Activated naive CD4-positive, alpha-beta T cell treated with anti-CD3 and anti-CD28 coated beads, Interleukin-2, amount 10 ng/mL, durations not matched to agents 7 days and 5 days (primary cell): ENCODE data around the gene CDK18.

ENCODE experiments used
- CTCF ChIA-PET: fragments of 350-600 bp; sonication (Branson Sonifier 250); formaldehyde crosslinking; loops from one replicate; lab custom pipeline; 2021; ENCODE audit warnings: antibody characterized with exemption; lab: Charles Lee
- DNase-seq: peaks from one replicate; pipeline ENCODE4 v3.0.0-alpha.2; 2020
- H3K27ac Mint-ChIP-seq: one replicate; pipeline ENCODE4 v1.8.0; 2021; ENCODE audit warnings: mild to moderate bottlenecking, moderate library complexity, mixed read lengths
- H3K27me3 Mint-ChIP-seq: one replicate; pipeline ENCODE4 v1.8.0; 2021; ENCODE audit warnings: mild to moderate bottlenecking, mixed read lengths
- H3K36me3 Mint-ChIP-seq: one replicate; pipeline ENCODE4 v1.8.0; 2021; ENCODE audit warnings: mixed read lengths
- H3K4me1 Mint-ChIP-seq: one replicate; pipeline ENCODE4 v1.8.0; 2021; ENCODE audit warnings: mixed read lengths
- H3K4me3 Mint-ChIP-seq: one replicate; pipeline ENCODE4 v1.8.0; 2021; ENCODE audit warnings: mild to moderate bottlenecking, moderate library complexity, mixed read lengths
- H3K9me3 Mint-ChIP-seq: one replicate; pipeline ENCODE4 v1.8.0; 2021; ENCODE audit warnings: mixed read lengths

CDK18 gene

GRCh38 chr1:205515781-205516253, 11.3 kb downstream of the CDK18 start:
- Mint-ChIP-seq H3K27ac (no peak overlapping the region), H3K4me1 (no peaks in the 10 kb centered on the region), H3K9me3 (no peaks in the 10 kb centered on the region), H3K27me3 (peaks cover 7% of the 10 kb centered on the region), H3K4me3 (no peak overlapping the region), H3K36me3 (no peaks in the 10 kb centered on the region)
- no peak for DNase-seq
- CTCF ChIA-PET, result interaction anchor here (1.4 to 1.9 kb wide), 3 partner anchors 9 to 30 kb away, joined by 3 to 14 read pairs (median 5); no protein-coding TSS in a partner anchor

DNA sequence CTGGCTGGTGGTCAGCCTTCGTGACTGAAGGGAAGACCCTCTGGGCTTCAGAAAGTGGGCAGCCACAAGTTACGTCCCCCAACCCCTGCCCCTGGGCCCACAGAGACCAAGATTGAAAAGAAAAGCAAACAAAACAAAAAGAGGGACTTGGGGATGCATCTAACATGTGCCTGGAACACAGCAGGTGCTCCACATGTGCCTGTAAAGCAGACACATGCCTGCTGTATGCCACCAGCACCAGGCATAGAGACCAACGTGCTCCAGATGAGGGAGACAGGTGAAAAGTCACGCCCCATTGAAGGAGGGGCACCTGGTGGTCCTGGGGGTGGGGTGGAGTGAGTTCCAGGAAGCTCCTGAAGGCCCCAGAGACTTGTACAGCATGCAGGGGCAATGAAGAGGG, 11.9 kb downstream of the CDK18 start:
- no peak for DNase-seq
- Mint-ChIP-seq H3K36me3 (no peaks in the 10 kb centered on the region), H3K4me3 (no peak overlapping the region), H3K4me1 (no peaks in the 10 kb centered on the region), H3K27ac (no peak overlapping the region), H3K27me3 (peaks cover 7% of the 10 kb centered on the region), H3K9me3 (no peaks in the 10 kb centered on the region)
- CTCF ChIA-PET, result interaction anchor here (0.8 to 1.9 kb wide), 5 partner anchors 9 to 120 kb away, joined by 3 to 14 read pairs (median 4); no protein-coding TSS in a partner anchor

DNA sequence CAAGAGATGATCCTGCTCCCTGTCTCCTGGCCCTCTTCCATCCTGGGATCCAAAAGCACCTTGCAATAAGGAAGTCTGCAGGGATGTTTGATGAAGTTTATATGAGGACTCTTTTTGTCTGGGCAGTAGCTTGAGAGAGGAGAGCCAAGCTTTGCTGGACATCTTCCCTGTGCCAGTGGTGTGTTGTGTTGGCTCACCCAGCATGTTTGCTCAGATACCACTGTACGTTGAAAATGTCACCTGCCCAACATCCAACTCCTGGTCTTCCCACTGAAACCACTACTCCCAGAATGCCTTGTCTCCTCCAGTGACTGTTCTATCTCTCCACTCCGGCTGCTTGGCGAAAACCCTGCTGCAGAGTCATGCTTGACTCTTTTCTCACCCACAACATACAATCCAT, 12.8 kb downstream of the CDK18 start:
- Mint-ChIP-seq H3K27me3 (peaks cover 7% of the 10 kb centered on the region), H3K36me3 (no peaks in the 10 kb centered on the region), H3K4me3 (no peak overlapping the region), H3K27ac (no peak overlapping the region), H3K9me3 (no peaks in the 10 kb centered on the region), H3K4me1 (no peaks in the 10 kb centered on the region)
- DNase-seq, result no peak
- CTCF ChIA-PET, result interaction anchor here (0.8 to 1.6 kb wide), 3 partner anchors 12 to 121 kb away, joined by 3 to 4 read pairs (median 4); no protein-coding TSS in a partner anchor

DNA sequence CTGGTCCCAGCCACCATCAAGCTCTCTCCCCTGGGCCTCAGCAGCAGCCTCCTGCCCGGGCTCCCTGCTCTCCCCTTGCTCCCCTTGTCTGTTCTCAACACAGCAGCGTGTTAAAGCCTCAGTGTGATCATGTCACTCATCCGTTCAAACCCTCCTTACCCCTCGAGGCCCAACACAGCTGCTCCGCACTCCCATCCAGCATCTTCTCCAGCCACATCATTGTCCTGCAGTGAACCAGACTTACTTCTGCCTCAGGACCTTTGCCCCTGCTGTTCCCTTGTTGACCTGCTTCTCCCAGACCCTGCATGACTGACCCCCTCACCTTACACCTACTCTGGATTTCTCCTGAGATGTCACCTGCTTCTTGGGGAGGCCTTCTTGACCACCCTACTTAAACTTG, 13.3 kb downstream of the CDK18 start:
- H3K4me1 Mint-ChIP-seq, result no peaks in the 10 kb centered on the region
- peaks cover 7% of the 10 kb centered on the region for H3K27me3 Mint-ChIP-seq
- H3K4me3 Mint-ChIP-seq, result no peak overlapping the region
- no peak for DNase-seq
- H3K27ac Mint-ChIP-seq, result no peak overlapping the region
- CTCF ChIA-PET, result interaction anchor here (0.8 to 1.6 kb wide), 2 partner anchors 29 to 121 kb away, joined by 3 to 4 read pairs; no protein-coding TSS in a partner anchor
- H3K9me3 Mint-ChIP-seq, result no peaks in the 10 kb centered on the region
- no peaks in the 10 kb centered on the region for H3K36me3 Mint-ChIP-seq

DNA sequence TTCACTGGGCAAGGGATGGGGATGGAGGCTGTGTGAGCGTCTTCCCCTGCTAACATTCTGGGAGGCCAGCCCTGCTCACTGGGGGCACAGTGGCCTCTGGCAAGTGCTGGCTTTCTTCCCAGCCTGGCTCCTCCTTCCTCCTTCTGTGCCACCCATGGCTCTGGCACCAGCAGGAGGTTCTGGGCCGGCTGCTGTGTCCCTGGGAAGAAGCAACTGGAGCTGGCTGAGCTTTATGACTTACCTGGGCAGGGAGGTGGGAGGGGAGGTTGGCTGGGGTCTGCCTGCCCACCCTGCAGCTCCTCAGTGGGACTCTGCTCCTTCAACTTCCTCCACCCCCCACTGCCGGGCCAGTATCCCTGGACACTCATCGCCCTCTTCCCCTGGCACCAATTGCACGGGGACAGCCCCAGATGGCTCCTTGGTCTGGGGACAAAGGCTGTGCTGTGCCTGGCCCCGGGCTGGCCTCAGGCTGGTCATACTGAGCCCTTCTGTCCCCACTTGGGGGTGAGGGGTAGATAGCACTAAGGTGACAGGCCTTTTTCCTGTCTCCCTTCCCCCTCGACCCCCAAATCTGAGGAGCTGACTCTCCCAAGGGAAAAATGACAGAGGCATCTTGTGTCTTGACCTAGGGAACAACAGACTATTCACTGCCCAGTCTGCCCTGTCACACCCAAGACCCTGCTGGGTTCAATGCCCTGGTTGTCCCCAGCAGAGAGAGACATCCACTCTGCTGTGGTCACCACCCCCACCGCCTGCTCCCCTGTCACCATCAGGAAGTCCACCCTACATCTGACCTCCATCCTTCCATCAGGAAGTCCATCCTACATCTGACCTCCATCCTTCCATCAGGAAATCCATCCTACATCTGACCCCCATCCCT, 14.4 kb downstream of the CDK18 start:
- H3K27me3 Mint-ChIP-seq, result peaks cover 7% of the 10 kb centered on the region
- no peaks in the 10 kb centered on the region for H3K4me1 Mint-ChIP-seq
- no peaks in the 10 kb centered on the region for H3K36me3 Mint-ChIP-seq
- CTCF ChIA-PET, result no interaction called here
- no peak overlapping the region for H3K4me3 Mint-ChIP-seq
- H3K9me3 Mint-ChIP-seq, result no peaks in the 10 kb centered on the region
- H3K27ac Mint-ChIP-seq, result no peak overlapping the region
- no peak for DNase-seq

DNA sequence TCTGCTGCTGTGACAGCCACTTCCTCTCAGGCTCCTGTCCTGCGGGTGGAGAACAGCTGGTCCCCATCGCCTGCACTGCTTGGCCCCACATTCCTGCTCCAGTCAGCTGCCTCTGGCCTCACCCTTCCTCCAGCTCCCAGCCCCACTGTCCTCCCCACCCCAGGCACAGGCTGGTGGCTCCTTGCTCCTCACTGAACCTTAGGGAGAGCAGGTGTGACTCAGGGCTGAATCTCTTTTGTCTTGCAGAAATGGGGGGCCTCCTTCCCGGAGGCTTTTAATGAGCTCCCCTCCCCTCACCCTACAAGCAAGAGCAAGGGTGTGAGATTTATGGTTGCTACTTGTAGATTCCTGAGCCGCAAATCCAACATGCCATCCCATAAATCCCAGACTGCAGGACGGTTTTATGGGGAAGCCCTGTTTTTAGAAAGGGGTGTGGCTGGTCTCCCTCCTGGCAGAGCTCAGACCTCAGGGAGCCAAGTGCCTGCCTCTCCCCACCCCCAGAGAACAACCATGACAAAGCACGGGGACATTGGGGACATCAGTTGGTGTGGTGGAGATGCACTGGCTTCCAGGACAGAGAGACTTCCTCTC, 15.2 kb downstream of the CDK18 start:
- no peak for DNase-seq
- H3K4me3 Mint-ChIP-seq, result no peak overlapping the region
- CTCF ChIA-PET, result interaction anchor here (0.8 to 1.5 kb wide), 2 partner anchors 32 to 34 kb away, joined by 4 to 6 read pairs; no protein-coding TSS in a partner anchor
- no peaks in the 10 kb centered on the region for H3K9me3 Mint-ChIP-seq
- H3K36me3 Mint-ChIP-seq, result no peaks in the 10 kb centered on the region
- no peak overlapping the region for H3K27ac Mint-ChIP-seq
- no peaks in the 10 kb centered on the region for H3K4me1 Mint-ChIP-seq
- peaks cover 7% of the 10 kb centered on the region for H3K27me3 Mint-ChIP-seq

DNA sequence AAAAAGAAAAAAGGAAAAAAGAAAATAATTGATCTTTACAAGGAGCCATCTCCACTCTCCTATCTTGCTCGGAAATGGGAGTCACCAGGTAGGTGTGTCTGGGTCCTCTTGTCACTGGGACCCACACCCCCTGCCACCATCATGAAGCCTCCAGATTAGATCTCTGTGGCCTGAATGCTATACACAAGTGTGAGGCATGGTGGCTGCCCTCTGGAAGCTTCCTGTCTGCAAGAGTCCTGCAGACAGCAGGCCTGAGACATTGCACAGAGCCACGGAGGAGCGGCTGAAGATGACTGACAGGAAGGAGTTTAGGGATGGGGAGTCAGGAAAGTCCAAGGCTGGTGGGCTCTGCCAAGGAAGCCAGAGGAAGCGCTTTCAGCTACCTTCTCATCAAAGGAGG, 16.2 kb downstream of the CDK18 start:
- no peaks in the 10 kb centered on the region for H3K4me1 Mint-ChIP-seq
- no peaks in the 10 kb centered on the region for H3K36me3 Mint-ChIP-seq
- DNase-seq, result no peak
- no peaks in the 10 kb centered on the region for H3K9me3 Mint-ChIP-seq
- H3K4me3 Mint-ChIP-seq, result no peak overlapping the region
- peaks cover 7% of the 10 kb centered on the region for H3K27me3 Mint-ChIP-seq
- H3K27ac Mint-ChIP-seq, result no peak overlapping the region
- CTCF ChIA-PET, result interaction anchor here (1.5 to 5.4 kb wide), 2 partner anchors 33 to 186 kb away, joined by 4 to 62 read pairs; no protein-coding TSS in a partner anchor

DNA sequence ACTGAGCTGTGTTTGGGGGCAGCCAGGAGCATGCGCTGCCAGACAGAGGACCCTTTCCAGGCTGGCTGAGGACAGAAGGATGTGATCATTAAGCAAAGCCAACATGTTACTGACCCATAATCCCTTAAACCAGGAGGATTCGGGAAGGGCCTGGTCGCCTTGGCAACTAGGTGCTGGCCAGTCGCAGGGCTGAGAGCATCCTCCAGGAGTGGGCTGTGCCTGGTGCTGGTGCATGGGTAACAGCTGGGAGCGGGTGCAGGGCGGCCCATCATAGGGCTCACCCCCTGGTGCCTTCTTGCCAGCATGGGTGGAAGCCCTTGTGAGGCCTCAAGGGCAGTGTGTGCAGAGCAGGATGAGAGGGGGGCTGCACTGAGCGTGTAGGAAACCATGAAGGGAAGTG, 17.2 kb downstream of the CDK18 start:
- Mint-ChIP-seq H3K27me3 (peaks cover 2% of the 10 kb centered on the region), H3K36me3 (no peaks in the 10 kb centered on the region), H3K27ac (no peak overlapping the region), H3K4me1 (no peaks in the 10 kb centered on the region), H3K9me3 (no peaks in the 10 kb centered on the region), H3K4me3 (no peak overlapping the region)
- CTCF ChIA-PET, result interaction anchor here (1.1 to 6.5 kb wide), 4 partner anchors 33 to 187 kb away, joined by 3 to 216 read pairs (median 55); no protein-coding TSS in a partner anchor
- DNase-seq, result no peak

GRCh38 chr1:205522692-205523091, 18.2 kb downstream of the CDK18 start:
- CTCF ChIA-PET, result interaction anchor here (1.2 to 11.8 kb wide), 13 partner anchors 12 to 188 kb away, joined by 3 to 238 read pairs (median 20); partner anchors contain the start of gene LEMD1
- no peak for DNase-seq
- no peaks in the 10 kb centered on the region for H3K9me3 Mint-ChIP-seq
- no peaks in the 10 kb centered on the region for H3K36me3 Mint-ChIP-seq
- H3K4me1 Mint-ChIP-seq, result no peaks in the 10 kb centered on the region
- no peak overlapping the region for H3K27ac Mint-ChIP-seq
- no peaks in the 10 kb centered on the region for H3K27me3 Mint-ChIP-seq
- no peak overlapping the region for H3K4me3 Mint-ChIP-seq

DNA sequence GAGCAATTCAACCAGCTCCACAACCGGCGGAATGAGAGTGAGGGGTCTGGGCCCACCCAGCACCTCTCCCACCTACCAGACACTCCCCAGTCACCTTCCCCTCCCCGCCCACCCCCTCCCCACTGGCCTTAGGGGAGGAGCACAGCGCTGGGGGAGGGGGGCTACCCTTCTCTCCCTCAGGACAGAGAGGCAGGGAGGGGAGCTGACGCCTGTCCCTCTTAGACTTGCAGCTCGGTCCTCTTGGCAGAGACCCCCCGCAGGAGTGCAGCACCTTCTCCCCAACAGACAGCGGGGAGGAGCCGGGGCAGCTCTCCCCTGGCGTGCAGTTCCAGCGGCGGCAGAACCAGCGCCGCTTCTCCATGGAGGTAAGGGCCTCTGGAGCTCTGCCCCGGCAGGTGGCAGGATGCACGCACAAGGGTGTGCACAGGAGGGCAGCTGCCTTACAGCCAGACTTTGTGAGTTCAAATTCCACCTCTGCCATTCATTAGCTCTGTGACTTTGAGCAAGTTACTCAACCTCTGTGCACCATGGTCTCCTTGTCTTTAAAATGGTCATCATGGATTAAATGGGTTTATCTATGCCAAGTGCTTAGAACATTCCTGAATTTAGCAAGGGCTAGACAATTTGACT, 18.9 kb downstream of the CDK18 start:
- H3K27me3 Mint-ChIP-seq, result no peaks in the 10 kb centered on the region
- no peak for DNase-seq
- CTCF ChIA-PET, result interaction anchor here (0.8 to 11.8 kb wide), 23 partner anchors 8 to 259 kb away, joined by 3 to 238 read pairs (median 10); partner anchors contain the start of gene LEMD1
- H3K4me3 Mint-ChIP-seq, result no peak overlapping the region
- H3K27ac Mint-ChIP-seq, result no peak overlapping the region
- no peaks in the 10 kb centered on the region for H3K9me3 Mint-ChIP-seq
- no peaks in the 10 kb centered on the region for H3K4me1 Mint-ChIP-seq
- H3K36me3 Mint-ChIP-seq, result no peaks in the 10 kb centered on the region

DNA sequence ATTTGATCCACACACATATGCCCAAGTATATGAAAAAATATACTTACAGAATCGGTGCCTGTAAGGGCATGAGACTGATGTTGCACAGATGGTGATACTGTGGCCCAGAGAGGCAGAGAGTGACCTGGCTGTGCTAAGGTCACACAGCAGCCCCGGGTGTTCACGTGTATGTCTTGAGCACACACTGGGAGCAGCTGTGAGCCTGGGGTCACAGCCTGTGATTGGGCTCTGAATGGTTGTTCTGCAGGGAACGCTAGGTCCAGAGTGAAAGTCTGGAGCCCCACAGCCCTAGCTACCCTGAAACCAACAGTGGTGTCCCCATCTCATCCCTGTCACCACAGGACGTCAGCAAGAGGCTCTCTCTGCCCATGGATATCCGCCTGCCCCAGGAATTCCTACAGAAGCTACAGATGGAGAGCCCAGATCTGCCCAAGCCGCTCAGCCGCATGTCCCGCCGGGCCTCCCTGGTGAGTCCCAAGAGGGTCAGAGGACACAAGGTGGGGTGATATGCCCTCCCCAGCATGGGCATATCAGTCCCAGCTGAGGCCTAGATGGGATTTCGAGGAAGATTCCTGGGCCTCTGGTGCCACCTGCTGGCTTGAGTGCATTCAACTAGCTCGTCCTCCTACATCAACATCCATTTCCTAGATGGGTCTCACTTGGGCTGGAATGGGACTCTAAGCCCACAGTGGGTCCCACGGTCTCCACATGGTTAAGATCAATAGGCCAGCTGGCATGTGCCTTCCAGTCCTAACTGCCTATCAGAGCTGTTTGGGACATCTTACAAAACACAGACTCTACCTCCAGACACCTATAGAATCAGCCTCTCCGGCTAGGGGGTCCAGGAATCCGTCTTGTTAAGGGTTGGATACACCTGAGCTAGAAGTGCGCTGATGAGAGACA, 19.7 kb downstream of the CDK18 start:
- H3K4me3 Mint-ChIP-seq, result no peak overlapping the region
- H3K4me1 Mint-ChIP-seq, result no peaks in the 10 kb centered on the region
- peaks cover 4% of the 10 kb centered on the region for H3K27me3 Mint-ChIP-seq
- no peaks in the 10 kb centered on the region for H3K36me3 Mint-ChIP-seq
- CTCF ChIA-PET, result interaction anchor here (0.6 to 11.8 kb wide), 54 partner anchors 9 to 300 kb away, joined by 3 to 238 read pairs (median 4); partner anchors contain the start of genes CDK18, ELK4 and LEMD1
- H3K9me3 Mint-ChIP-seq, result no peaks in the 10 kb centered on the region
- DNase-seq, result peak; percentile 83
- no peak overlapping the region for H3K27ac Mint-ChIP-seq

DNA sequence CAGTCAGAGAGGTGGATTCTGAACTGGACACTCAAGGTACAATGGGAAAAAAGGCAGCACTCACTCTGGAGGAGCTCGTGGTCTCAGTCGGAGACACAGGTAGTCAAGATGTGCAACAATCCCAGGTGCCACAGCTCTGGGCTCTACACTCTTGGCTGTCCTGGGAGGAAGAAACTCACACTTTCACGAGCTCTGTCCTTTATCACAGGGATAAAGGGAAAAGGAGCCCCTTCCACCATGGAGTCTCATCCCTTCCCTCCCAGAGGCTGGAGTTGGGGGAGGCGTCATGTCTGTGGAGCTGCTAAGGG, 20.3 kb downstream of the CDK18 start:
- no peaks in the 10 kb centered on the region for H3K9me3 Mint-ChIP-seq

More for the DNA sequence above, 20.3 kb downstream of the CDK18 start:
- Mint-ChIP-seq H3K4me3 (no peak overlapping the region), H3K36me3 (no peaks in the 10 kb centered on the region), H3K27me3 (peaks cover 10% of the 10 kb centered on the region), H3K4me1 (peaks cover 3% of the 10 kb centered on the region), H3K27ac (no peak overlapping the region)
- CTCF ChIA-PET, result interaction anchor here (0.6 to 11.8 kb wide), 49 partner anchors 9 to 892 kb away, joined by 3 to 238 read pairs (median 5); partner anchors contain the start of genes CDK18, ELK4 and LEMD1
- DNase-seq, result no peak
